GM11168 (cell line): ENCODE results near the gene PAX7.

Experiments
- in situ Hi-C: fragments of 300-500 bp; cut with MboI; formaldehyde crosslinking; loops from one replicate; pipeline ENCODE4 v1.12.0; 2022; ENCODE audit warnings: low sequenced_read_pairs; ENCODE audit not compliant: unreplicated experiment

PAX7 gene

GRCh38 chr1:18657506-18658201 lies 27.0 kb downstream of the PAX7 start:
- in situ Hi-C loops, result loop anchor here (25.0 kb wide), 1 partner anchor 1095 kb away; no protein-coding TSS in a partner anchor

DNA sequence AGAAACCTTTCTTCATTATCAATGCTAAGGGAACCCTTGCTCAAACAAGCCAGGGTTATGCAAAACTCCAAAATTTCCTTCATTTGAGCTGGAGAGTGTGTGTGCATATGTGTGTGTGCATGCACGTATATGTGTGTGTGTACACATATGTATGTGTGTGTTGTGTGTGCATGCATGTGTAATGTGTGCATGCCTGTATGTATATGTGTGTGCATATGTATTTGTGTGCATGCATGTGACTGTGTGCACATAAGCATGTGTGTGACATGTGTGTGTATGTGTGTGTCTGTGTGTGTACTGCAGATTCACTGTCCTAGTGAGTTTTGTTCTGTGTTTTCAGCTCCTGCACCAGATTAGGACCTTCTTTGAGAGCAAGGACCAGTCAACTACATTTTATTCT lies 28.2 kb downstream of the PAX7 start:
- in situ Hi-C loops, result loop anchor here (25.0 kb wide), 1 partner anchor 1097 kb away; no protein-coding TSS in a partner anchor

DNA sequence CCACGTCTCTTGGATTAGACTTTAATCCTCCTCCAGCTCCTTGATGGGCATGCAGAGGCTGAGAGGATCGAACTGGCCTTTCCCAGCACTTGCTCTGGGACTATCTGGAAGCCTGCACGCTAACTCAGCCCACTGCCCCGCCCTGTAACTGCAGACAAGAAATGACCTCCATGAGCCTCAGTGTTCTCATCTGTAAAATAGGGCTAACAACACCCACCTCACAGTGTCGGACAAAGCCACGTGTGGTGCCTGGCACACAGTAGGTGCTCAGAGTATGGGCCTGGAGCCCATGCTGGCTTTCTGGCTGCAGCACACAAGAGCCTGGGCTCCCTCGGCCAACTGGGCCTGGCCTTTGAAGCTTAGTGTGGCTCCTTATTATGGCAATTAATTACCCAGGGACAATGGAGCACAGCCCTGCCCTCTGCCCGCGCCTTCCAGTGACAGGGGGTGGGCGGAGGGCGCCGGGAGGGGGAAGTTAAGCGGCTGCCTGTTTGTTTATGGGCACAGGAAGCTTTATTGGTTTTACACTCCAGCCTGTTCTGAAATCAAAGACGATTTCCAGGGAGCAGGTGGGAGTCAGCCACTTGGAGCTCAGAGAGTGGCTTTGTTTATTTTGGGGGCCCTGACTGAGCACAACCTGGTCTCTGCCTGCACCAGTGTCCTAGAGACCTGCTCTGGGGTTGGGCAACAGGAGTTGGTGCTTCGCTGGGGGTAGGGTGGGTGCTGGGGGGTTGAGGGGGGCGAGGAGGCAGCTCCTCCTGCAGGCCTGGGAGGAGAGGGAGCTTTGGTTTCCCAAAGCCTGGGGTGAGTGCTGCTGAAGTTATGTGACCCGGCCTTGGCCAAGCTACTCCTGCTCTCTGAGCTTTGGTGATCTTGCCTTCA lies 31.0 kb downstream of the PAX7 start:
- in situ Hi-C loops, result loop anchor here (25.0 kb wide), 1 partner anchor 1099 kb away; no protein-coding TSS in a partner anchor

DNA sequence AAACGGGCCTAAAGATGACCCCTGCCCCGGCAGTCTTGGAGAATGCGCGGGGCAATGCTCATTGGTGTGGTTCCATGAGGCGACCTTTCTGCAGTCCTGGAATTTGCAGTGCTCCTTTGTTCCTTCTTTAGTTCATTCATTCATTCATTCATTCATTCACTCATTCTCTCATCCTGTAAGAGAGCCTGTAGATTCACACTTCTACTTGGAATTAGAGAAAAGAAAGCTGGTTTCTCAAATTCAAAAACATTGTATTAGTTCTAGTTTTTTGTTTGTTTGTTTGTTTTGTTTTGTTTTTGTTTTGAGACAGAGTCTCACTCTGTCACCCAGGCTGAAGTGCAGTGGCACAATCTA lies 31.6 kb downstream of the PAX7 start:
- in situ Hi-C loops, result loop anchor here (25.0 kb wide), 1 partner anchor 1100 kb away; no protein-coding TSS in a partner anchor

GRCh38 chr1:18666317-18666920 lies 35.8 kb downstream of the PAX7 start:
- in situ Hi-C loops, result loop anchor here (25.0 kb wide), 1 partner anchor 1104 kb away; no protein-coding TSS in a partner anchor

DNA sequence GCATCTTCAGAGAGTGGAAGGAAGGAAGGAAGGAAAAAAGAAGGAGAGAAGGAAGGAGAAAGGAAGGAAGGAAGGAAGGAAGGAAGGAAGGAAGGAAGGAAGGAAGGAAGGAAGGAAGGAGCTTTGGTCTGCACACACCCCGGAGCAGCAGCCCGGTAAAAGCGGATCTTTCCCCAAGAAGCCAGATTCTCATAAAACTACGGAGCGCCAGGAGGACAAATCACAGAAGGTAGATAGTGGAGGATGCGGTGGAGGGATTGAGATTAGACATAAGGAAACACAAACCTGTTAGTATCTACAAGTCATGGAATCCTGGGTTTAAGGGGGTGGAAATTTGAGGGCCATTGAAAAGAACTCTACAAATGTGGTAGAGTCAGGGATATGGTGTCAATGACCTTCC lies 36.7 kb downstream of the PAX7 start:
- in situ Hi-C loops, result loop anchor here (25.0 kb wide), 1 partner anchor 1105 kb away; no protein-coding TSS in a partner anchor

DNA sequence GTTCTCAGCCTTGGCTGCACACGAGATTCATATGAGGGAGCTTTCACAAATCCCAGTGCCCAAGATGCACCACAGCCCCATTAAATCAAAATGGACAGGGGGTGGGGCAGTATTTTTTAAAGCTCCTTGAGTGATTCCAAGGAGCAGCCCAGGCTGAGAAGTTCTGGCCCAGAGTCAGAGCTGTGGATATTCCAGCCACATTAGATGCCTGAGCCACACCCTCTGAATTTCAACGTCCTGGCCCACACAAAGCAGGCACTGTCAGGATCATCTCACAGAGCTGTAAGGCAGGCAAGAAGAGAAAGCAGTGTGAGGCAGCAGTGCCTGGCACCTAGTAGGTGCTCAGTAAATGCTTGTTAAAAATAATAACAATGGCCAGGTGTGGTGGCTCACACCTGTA lies 37.4 kb downstream of the PAX7 start:
- in situ Hi-C loops, result loop anchor here (25.0 kb wide), 1 partner anchor 1106 kb away; no protein-coding TSS in a partner anchor

GRCh38 chr1:18668750-18669404 lies 38.2 kb downstream of the PAX7 start:
- in situ Hi-C loops, result loop anchor here (25.0 kb wide), 1 partner anchor 1107 kb away; no protein-coding TSS in a partner anchor

DNA sequence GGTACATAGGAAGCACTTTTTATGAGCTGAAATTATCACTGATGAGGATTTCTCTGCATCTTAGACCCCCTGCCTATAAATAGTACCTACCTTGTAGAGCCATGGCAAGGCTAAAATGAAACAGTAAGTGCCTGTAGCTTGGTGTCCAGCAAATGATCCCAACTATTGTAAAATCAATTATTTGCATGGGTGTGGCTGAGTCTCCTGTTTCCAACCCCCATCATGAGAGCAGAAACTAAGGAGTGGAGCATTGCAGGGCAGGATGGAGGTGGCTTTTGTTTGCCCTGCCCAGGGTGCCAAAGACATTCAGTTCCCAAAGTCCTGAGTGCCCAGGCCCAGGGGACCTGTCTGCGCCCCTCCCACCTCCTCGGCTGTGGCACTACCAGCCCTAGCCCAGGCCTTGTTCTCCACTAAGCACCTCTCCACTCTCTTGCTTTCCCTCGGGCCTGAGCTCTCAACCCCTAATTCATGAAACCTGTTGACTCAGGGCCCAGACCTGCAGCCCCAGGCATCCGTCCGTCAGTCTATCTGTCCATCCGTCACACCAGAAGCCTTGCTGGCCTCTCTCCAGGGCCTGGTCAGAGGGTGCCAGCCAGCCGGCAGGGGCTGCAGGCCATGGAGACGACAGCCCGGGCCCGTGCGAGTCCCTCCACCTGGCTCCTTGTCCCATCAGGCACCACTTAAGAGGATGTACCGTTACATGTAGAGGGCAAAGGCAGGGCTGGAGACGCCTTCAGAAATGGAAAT lies 39.6 kb downstream of the PAX7 start:
- in situ Hi-C loops, result loop anchor here (25.0 kb wide), 1 partner anchor 1108 kb away; no protein-coding TSS in a partner anchor

DNA sequence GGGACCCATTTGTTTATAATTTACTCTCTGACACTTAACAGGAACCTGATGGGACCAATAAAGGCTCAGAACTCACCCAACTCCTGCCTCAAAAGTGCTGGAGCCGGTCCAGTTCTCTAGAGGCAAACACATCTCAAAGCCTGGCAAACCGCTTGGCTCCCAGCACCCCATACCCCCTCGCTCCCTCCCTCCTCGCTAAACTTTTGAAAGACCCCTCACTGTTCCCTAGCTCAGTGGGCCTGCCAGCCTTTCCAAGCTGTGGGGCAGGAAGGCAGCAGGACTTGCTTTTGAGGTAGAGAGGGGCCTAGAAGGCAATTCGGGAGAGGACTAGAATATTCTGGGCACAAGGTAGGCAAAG lies 40.2 kb downstream of the PAX7 start:
- in situ Hi-C loops, result loop anchor here (25.0 kb wide), 1 partner anchor 1109 kb away; no protein-coding TSS in a partner anchor

- in situ Hi-C loops, result loop anchor here (25.0 kb wide), 1 partner anchor 1112 kb away; no protein-coding TSS in a partner anchor
Measured at GRCh38 chr1:18673976-18674375, 43.3 kb downstream of the PAX7 start.

GRCh38 chr1:18676332-18676781 lies 45.7 kb downstream of the PAX7 start:
- in situ Hi-C loops, result no loop called here

DNA sequence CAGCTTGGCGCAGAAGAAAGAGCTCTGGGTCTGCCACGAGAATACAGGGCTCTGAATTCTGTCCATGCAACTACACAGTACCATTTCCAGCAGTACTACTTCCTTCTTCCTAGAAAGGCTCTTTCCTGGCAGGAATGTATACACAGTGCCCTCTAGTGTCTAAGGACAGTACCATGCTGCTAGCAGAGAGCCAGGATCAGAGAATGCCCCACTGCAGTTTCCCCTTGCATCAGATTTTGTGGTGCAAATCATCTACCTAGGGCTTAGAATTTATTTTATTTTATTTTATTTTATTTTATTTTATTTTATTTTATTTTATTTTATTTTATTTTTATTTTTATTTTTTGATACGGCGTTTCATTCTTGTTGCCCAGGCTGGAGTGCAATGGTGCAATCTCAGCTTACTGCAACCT lies 50.8 kb downstream of the PAX7 start:
- in situ Hi-C loops, result no loop called here

DNA sequence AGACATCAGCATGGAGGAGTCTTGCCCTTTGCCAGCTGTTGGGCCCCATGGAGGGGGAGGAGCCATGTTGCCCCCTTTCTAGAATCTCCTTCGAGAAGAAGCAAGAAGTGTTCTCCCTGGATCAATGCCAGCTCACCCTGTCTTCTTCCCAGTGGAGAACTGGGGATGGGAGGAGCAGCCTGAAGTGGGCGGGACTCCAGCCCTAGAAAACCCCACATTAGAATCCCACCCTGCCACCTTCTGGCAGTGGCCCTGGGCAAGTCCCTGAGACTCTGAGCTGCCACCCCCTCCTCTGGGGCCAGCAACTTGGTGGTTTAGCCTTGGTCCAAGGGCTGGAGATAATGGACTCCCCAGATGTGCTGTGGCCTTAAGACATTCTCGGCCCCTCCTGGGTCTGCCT lies 51.7 kb downstream of the PAX7 start:
- in situ Hi-C loops, result no loop called here

- in situ Hi-C loops, result no loop called here
Measured at GRCh38 chr1:18684303-18684702, 53.7 kb downstream of the PAX7 start.

DNA sequence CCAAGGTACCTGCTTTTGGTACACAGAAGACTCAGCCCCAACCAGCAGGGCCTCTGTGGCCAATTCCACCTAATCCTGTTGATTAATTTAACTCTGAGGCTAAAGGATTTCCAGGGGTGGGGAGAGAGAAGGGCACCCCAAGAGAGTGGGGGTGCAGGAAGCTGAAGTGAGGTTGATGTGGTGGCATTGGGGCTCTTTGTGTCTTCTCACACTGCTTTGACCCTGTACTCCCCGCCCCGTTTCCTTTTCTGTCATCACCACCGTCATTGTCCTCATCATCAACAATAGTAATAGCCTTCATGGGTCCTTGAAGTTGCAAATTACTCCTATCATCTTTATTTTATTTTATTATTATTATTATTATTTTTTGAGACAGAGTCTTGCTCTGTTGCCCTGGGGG lies 55.9 kb downstream of the PAX7 start:
- in situ Hi-C loops, result no loop called here

GRCh38 chr1:18687273-18687672 lies 56.6 kb downstream of the PAX7 start:
- in situ Hi-C loops, result no loop called here

GRCh38 chr1:18691648-18692047 lies 61.0 kb downstream of the PAX7 start:
- in situ Hi-C loops, result no loop called here
